Gastrocnemius medialis (tissue), 4 donors: ENCODE data around the gene KRT7. TPM values are rescaled to one million over a fixed set of nuclear protein-coding genes. Genes with fewer than 3 reads are reported as not detected.
A peak's percentile ranks its signal among the peaks of the same experiment; 100 is the strongest.

Source experiments
- ATAC-seq, 2 donors: fragments of 150-250 bp; one replicate each; pipeline ENCODE4 v1.9.1; 2016
- DNase-seq, 2 donors: peaks; one replicate each; pipeline ENCODE4 v3.0.0-alpha.2; 2019
- H3K27ac ChIP-seq, 4 donors: fragments of 200-600 bp; sonication (generic); 1 replicate in 1 of 4; 2 replicates in 3 of 4; pipeline ENCODE4 v1.5.1; 2016 to 2018; ENCODE audit warnings: mild to moderate bottlenecking in 2 of 4, moderate library complexity in 1 of 4
- H3K27me3 ChIP-seq, 3 donors: fragments of 200-600 bp; sonication (generic) in 2 of 3; 1 replicate in 1 of 3; 2 replicates in 2 of 3; pipeline versions ENCODE4 v1.5.1 to v1.6.0; 2016 to 2019; ENCODE audit warnings: mild to moderate bottlenecking in 1 of 3, moderate library complexity in 1 of 3
- H3K36me3 ChIP-seq, 2 donors: fragments of 200-600 bp; sonication (generic) in 1 of 2; one replicate each; pipeline ENCODE4 v1.5.1; 2017 to 2018
- H3K4me1 ChIP-seq, 2 donors: fragments of 200-600 bp; sonication (generic) in 1 of 2; one replicate each; pipeline ENCODE4 v1.5.1; 2016 to 2017; ENCODE audit warnings: mild to moderate bottlenecking in 2 of 2
- H3K4me3 ChIP-seq, 4 donors: fragments of 200-600 bp; sonication (generic) in 3 of 4; 1 replicate in 1 of 4; 2 replicates in 3 of 4; pipeline ENCODE4 v1.5.1; 2016 to 2019; ENCODE audit warnings: mild to moderate bottlenecking in 2 of 4
- H3K9me3 ChIP-seq, 3 donors: fragments of 200-600 bp; sonication (generic) in 2 of 3; 1 replicate in 1 of 3; 2 replicates in 2 of 3; pipeline ENCODE4 v1.5.1; 2016 to 2019
- POLR2A ChIP-seq, 2 donors: fragments of 450-650 bp; IDR thresholded peaks; one replicate each; pipeline ENCODE4 v1.6.1; 2017; ENCODE audit warnings: antibody characterized with exemption in 2 of 2, mild to moderate bottlenecking in 2 of 2, moderate library complexity in 2 of 2
- in situ Hi-C, 4 donors: fragments of 200-750 bp; cut with MboI; loops; one replicate each; pipeline versions ENCODE4 v1.15.0 to v1.8.0; 2017; ENCODE audit warnings: low sequenced_read_pairs in 4 of 4
- intact Hi-C: fragments of 100-400 bp; cut with DNase I; formaldehyde crosslinking; loops from one replicate; pipeline ENCODE4 v1.15.1; 2023; ENCODE audit warnings: low total_unique reads
- total RNA-seq, 4 donors: library from RNA; depleted of rRNA; stranded (reverse); fragments of >200 nt; gene quantifications; one replicate each; pipeline versions ENCODE4 v1.1.0 to v1.2.3, GENCODE V29; 2016
- TF ChIP-seq, protein P1 (sequence below), 5 experiments: fragments of 450-650 bp in 3 of 5; fragments of 200-600 bp in 2 of 5; sonication (generic) in 2 of 5; IDR thresholded peaks in 4 of 5; conservative IDR thresholded peaks in 1 of 5; 1 replicate in 4 of 5; 2 replicates in 1 of 5; pipeline ENCODE4 v1.5.1; 2016 to 2019; ENCODE audit warnings: antibody characterized with exemption in 5 of 5, mild to moderate bottlenecking in 3 of 5, moderate library complexity in 3 of 5

The KRT7 gene
- total RNA-seq, 4 donors from 2014 or later = 0.39 to 4.4 (median 1.2) TPM

DNA sequence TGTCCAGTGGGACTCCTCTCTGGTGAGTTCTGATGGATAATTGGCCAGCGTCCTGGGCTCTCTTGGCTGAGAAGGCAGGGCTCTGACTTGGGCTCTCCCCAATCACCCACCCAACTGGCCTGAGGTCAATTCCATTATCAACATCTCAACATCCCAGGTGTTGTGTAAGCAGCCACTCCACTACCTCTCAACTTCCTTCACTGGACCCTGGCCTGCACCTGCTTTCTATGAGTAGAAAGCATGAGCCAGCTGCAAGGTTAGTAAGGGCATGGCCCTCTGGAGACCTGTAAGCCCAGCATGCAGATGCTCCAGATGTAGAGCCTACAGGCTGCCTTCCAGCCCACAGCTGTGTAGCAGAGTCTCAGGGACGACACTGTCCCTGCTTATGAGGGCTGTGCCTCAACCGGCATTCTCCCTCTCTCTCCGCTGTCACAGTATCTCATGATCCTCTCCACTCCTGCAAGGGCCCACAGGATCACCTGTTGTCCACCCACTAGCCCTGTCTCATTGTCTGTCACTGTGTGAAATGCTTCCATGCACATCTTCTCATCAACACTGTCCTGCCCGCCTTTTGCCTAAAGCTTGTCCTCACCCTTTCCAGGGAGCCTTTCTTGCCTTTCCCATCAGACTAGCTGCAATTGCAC lies 63.7 kb downstream of the KRT7 start:
- intact Hi-C loops = no loop called here
- DNase-seq (peak in 1 of 2 donors; percentile 4), ATAC-seq (no peak)
- Histone ChIP-seq H3K27ac (no peak overlapping the region), H3K36me3 (no peaks in the 10 kb centered on the region), H3K4me3 (no peak overlapping the region), H3K9me3 (no peaks in the 10 kb centered on the region), H3K27me3 (peaks cover 0 to 5% (median 5%) of the 10 kb centered on the region in 3 donors), H3K4me1 (no peaks in the 10 kb centered on the region)
- no peak for TF ChIP-seq POLR2A (IDR thresholded peaks at IDR 0.05)
- TF ChIP-seq, protein P1, sequence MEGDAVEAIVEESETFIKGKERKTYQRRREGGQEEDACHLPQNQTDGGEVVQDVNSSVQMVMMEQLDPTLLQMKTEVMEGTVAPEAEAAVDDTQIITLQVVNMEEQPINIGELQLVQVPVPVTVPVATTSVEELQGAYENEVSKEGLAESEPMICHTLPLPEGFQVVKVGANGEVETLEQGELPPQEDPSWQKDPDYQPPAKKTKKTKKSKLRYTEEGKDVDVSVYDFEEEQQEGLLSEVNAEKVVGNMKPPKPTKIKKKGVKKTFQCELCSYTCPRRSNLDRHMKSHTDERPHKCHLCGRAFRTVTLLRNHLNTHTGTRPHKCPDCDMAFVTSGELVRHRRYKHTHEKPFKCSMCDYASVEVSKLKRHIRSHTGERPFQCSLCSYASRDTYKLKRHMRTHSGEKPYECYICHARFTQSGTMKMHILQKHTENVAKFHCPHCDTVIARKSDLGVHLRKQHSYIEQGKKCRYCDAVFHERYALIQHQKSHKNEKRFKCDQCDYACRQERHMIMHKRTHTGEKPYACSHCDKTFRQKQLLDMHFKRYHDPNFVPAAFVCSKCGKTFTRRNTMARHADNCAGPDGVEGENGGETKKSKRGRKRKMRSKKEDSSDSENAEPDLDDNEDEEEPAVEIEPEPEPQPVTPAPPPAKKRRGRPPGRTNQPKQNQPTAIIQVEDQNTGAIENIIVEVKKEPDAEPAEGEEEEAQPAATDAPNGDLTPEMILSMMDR (IDR thresholded peaks at IDR 0.05 in 4 of 5, conservative IDR thresholded peaks at IDR 0.05 in 1 of 5) = no peak
- in situ Hi-C loops = no loop called here

Other genes with a start within 250 kb of the KRT7 start
- 10 to 100 TPM in 2 of 4 donors, 1 to 10 TPM in 2; 9.3 to 14.9 (median 11.8) TPM for gene TAMALIN, start 226.3 kb upstream of the KRT7 start, total RNA-seq
- gene NR4A1, start 181.8 kb upstream of the KRT7 start, total RNA-seq = 100 to 1,000 TPM in 2 of 4 donors, 10 to 100 TPM in 2; 36.3 to 248 (median 90.1) TPM
- 10 to 100 TPM; 23.3 to 49.4 (median 37.3) TPM for gene ATG101, start 163.3 kb upstream of the KRT7 start, total RNA-seq
- not detected for gene SMIM41, start 153.5 kb upstream of the KRT7 start, total RNA-seq
- under 1 TPM in 2 of 4 donors, not detected in 2; 0.13 to 0.26 TPM for gene KRT80, start 41.2 kb upstream of the KRT7 start, total RNA-seq
- under 1 TPM in 1 of 4 donors, not detected in 3; 0.24 TPM for gene KRT86, start 41.4 kb downstream of the KRT7 start, total RNA-seq
- gene KRT81, start 58.3 kb downstream of the KRT7 start, total RNA-seq = not detected
- under 1 TPM in 1 of 4 donors, not detected in 3; 0.13 TPM for gene KRT83, start 88.2 kb downstream of the KRT7 start, total RNA-seq
- gene KRT85, start 134.2 kb downstream of the KRT7 start, total RNA-seq = not detected
- gene KRT84, start 152.4 kb downstream of the KRT7 start, total RNA-seq = not detected
- not detected for gene KRT82, start 173.1 kb downstream of the KRT7 start, total RNA-seq
- not detected for gene KRT75, start 201.1 kb downstream of the KRT7 start, total RNA-seq
- not detected for gene KRT6B, start 218.9 kb downstream of the KRT7 start, total RNA-seq
- gene KRT6C, start 240.6 kb downstream of the KRT7 start, total RNA-seq = not detected